Mucosa of rectum (tissue), 2 donors: ENCODE data around the gene NKAPL.
"Not testable (repeated sequence)": the region's sequence is repeated elsewhere in the genome, so short reads cannot be mapped to it uniquely, and the experiment has no call there.

Experiments
- H3K27ac ChIP-seq, 2 donors: one replicate each; pipeline ENCODE4 v1.7.0; 2013; ENCODE audit warnings: inconsistent platforms in 2 of 2, low read depth in 2 of 2, low read length in 2 of 2
- H3K27me3 ChIP-seq, 2 donors: one replicate each; pipeline ENCODE4 v1.7.0; 2013; ENCODE audit warnings: low read length in 2 of 2; ENCODE audit not compliant: control insufficient read depth in 2 of 2, insufficient read depth in 2 of 2
- H3K36me3 ChIP-seq, 2 donors: one replicate each; pipeline ENCODE4 v1.7.0; 2013; ENCODE audit warnings: low read length in 2 of 2; ENCODE audit not compliant: control insufficient read depth in 2 of 2, insufficient read depth in 2 of 2
- H3K4me1 ChIP-seq, 2 donors: one replicate each; pipeline ENCODE4 v1.7.0; 2013; ENCODE audit warnings: low read length in 2 of 2, mild to moderate bottlenecking in 1 of 2; ENCODE audit not compliant: control insufficient read depth in 2 of 2, insufficient read depth in 2 of 2
- H3K4me3 ChIP-seq, 2 donors: one replicate each; pipeline ENCODE4 v1.7.0; 2013; ENCODE audit warnings: low read length in 2 of 2
- H3K9ac ChIP-seq, 2 donors: one replicate each; pipeline ENCODE4 v1.7.0; 2013; ENCODE audit warnings: low read length in 2 of 2, low read depth in 1 of 2, mild to moderate bottlenecking in 1 of 2
- H3K9me3 ChIP-seq, 2 donors: one replicate each; pipeline ENCODE4 v1.7.0; 2013; ENCODE audit warnings: low read length in 2 of 2; ENCODE audit not compliant: control insufficient read depth in 2 of 2
- donor health status: healthy.
- donor health status: Normal muscosa, but diverticular disease.

Gene NKAPL

GRCh38 chr6:28291573-28291972 lies 32.5 kb downstream of the NKAPL start:
- Histone ChIP-seq H3K4me1 (no peaks in the 10 kb centered on the region), H3K4me3 (no peak overlapping the region), H3K9ac (no peak overlapping the region), H3K9me3 (no peaks in the 10 kb centered on the region), H3K27me3 (no peaks in the 10 kb centered on the region), H3K36me3 (peaks cover 5 to 6% of the 10 kb centered on the region in 2 donors), H3K27ac (no peak overlapping the region)

GRCh38 chr6:28295326-28295725 lies 36.2 kb downstream of the NKAPL start:
- H3K4me1 ChIP-seq = no peaks in the 10 kb centered on the region
- no peak overlapping the region for H3K27ac ChIP-seq
- no peak overlapping the region for H3K9ac ChIP-seq
- H3K9me3 ChIP-seq = no peaks in the 10 kb centered on the region
- H3K4me3 ChIP-seq = no peak overlapping the region
- no peaks in the 10 kb centered on the region for H3K36me3 ChIP-seq
- no peaks in the 10 kb centered on the region for H3K27me3 ChIP-seq

- no peaks in the 10 kb centered on the region for H3K27me3 ChIP-seq
- no peaks in the 10 kb centered on the region for H3K36me3 ChIP-seq
- no peak overlapping the region for H3K9ac ChIP-seq
- no peaks in the 10 kb centered on the region for H3K4me1 ChIP-seq
- H3K9me3 ChIP-seq = no peaks in the 10 kb centered on the region
- no peak overlapping the region for H3K27ac ChIP-seq
- no peak overlapping the region for H3K4me3 ChIP-seq
Measured at GRCh38 chr6:28296520-28297060, 37.5 kb downstream of the NKAPL start.

- H3K27ac ChIP-seq = no peak overlapping the region
- no peak overlapping the region for H3K9ac ChIP-seq
- H3K36me3 ChIP-seq = no peaks in the 10 kb centered on the region
- no peaks in the 10 kb centered on the region for H3K27me3 ChIP-seq
- H3K4me1 ChIP-seq = no peaks in the 10 kb centered on the region
- no peaks in the 10 kb centered on the region for H3K9me3 ChIP-seq
- no peak overlapping the region for H3K4me3 ChIP-seq
Measured at GRCh38 chr6:28303570-28303969, 44.5 kb downstream of the NKAPL start.

GRCh38 chr6:28306363-28306762 lies 47.3 kb downstream of the NKAPL start:
- not testable (repeated sequence) for H3K27ac ChIP-seq, H3K4me3 ChIP-seq, H3K27me3 ChIP-seq, H3K4me1 ChIP-seq, H3K36me3 ChIP-seq, H3K9ac ChIP-seq, H3K9me3 ChIP-seq
